Endothelial cell (in vitro differentiated cells): ENCODE measurements around the gene SPG21. TPM values are rescaled to one million over a fixed set of nuclear protein-coding genes. Genes with fewer than 3 reads are reported as not detected.

Source experiments
- DNase-seq: peaks from one replicate; pipeline ENCODE4 v3.0.0; 2021; ENCODE audit warnings: low spot score
- H3K27ac Mint-ChIP-seq: one replicate; pipeline ENCODE4 v1.8.0; 2021; ENCODE audit warnings: mixed read lengths, inconsistent platforms; ENCODE audit not compliant: unreplicated experiment
- H3K27me3 Mint-ChIP-seq: one replicate; pipeline ENCODE4 v1.8.0; 2021; ENCODE audit warnings: mild to moderate bottlenecking, moderate library complexity, mixed read lengths, inconsistent platforms; ENCODE audit not compliant: unreplicated experiment
- H3K36me3 Mint-ChIP-seq: one replicate; pipeline ENCODE4 v1.8.0; 2021; ENCODE audit warnings: mild to moderate bottlenecking, low read depth, mixed read lengths, inconsistent platforms; ENCODE audit not compliant: unreplicated experiment
- H3K4me1 Mint-ChIP-seq: one replicate; pipeline ENCODE4 v1.8.0; 2021; ENCODE audit warnings: mild to moderate bottlenecking, mixed read lengths, inconsistent platforms; ENCODE audit not compliant: unreplicated experiment
- H3K4me3 Mint-ChIP-seq: one replicate; pipeline ENCODE4 v1.8.0; 2021; ENCODE audit warnings: mild to moderate bottlenecking, mixed read lengths, inconsistent platforms; ENCODE audit not compliant: unreplicated experiment
- H3K9me3 Mint-ChIP-seq: one replicate; pipeline ENCODE4 v1.8.0; 2021; ENCODE audit warnings: mixed read lengths, inconsistent platforms; ENCODE audit not compliant: unreplicated experiment
- CTCF ChIP-seq: fragments of 200-600 bp; sonication (generic); IDR thresholded peaks from one replicate; pipeline ENCODE4 v1.5.0; 2021; ENCODE audit warnings: antibody characterized with exemption; ENCODE audit not compliant: unreplicated experiment
- total RNA-seq: library from RNA; stranded (reverse); fragmentation: NEBNext Ultra II Directional; extraction: Animal tissue kit (Norgen Biotek cat#: 25700); gene quantifications from one replicate; pipeline ENCODE4 v1.2.1, GENCODE V29; 2021; ENCODE audit not compliant: unreplicated experiment

SPG21 gene
- total RNA-seq, 1 donor from 2014 or later, result 59.9 TPM

DNA sequence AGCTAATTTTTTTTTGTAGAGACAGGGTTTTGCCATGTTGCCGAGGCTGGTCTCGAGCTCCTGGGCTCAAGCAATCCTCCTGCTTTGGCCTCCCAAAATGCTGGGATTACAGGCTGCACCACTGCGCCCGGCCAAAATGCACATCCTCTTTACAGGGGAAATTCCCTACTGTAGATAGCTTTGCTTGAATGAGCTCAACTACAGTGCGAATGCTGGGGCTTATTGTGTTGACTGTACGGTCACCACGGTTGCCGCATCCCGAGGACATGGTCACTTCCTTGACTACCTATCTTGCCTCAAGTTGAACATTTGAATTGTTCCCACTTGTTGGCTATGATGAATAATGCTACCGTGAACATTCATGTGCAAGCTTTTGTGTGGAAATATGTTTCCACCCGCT is 45.0 kb upstream of the SPG21 start:
- Mint-ChIP-seq H3K4me3 (no peak overlapping the region), H3K27ac (no peak overlapping the region), H3K4me1 (peaks cover 16% of the 10 kb centered on the region), H3K9me3 (no peaks in the 10 kb centered on the region), H3K27me3 (peaks cover 2% of the 10 kb centered on the region), H3K36me3 (no peaks in the 10 kb centered on the region)
- no peak for DNase-seq
- no peak for TF ChIP-seq CTCF

GRCh38 chr15:65033659-65034269 is 44.0 kb upstream of the SPG21 start:
- TF ChIP-seq CTCF, result no peak
- Mint-ChIP-seq H3K27ac (no peak overlapping the region), H3K9me3 (no peaks in the 10 kb centered on the region), H3K27me3 (peaks cover 2% of the 10 kb centered on the region), H3K36me3 (no peaks in the 10 kb centered on the region), H3K4me3 (no peak overlapping the region), H3K4me1 (peaks cover 16% of the 10 kb centered on the region)
- DNase-seq, result no peak

DNA sequence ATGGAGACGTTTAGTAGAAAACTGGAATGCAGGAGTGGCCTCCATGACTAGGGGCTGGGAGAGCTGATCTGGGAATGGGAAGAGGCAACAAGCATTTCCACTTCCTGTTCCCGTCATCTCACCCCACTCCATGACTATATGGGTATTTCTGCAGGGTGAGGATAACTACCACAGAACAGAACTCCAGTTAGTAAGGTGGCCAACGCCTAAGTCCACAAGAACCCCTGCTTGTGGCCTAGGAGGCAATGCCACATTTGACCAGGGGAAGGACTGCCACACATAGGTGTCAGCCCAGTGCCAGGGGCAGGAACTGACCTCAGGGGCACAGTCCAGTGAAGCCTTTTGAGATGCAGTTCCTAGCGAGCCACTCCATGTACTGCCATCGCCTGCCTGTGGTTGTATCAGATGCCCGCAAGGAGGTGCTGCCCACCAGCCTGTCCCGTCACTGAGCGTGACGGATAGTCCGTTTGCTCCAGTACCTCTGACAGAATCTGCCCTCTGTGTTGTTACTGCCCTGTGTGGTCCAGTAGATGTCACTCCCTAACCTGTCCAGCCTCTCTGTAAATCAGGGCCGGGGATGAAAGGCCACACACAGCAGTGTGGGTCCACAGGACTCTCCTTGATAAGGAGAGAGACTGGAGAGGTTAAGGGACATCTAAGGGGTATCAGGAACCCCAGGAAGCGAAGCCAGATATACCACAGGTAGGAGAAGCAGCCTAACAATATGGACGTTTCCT is 43.3 kb upstream of the SPG21 start:
- DNase-seq, result peak; percentile 77
- Mint-ChIP-seq H3K4me3 (no peak overlapping the region), H3K9me3 (no peaks in the 10 kb centered on the region), H3K4me1 (peaks cover 22% of the 10 kb centered on the region), H3K36me3 (no peaks in the 10 kb centered on the region), H3K27ac (peak overlapping the region; percentile 52), H3K27me3 (peaks cover 2% of the 10 kb centered on the region)
- peak; percentile 57 for TF ChIP-seq CTCF

- no peak for DNase-seq
- peaks cover 2% of the 10 kb centered on the region for H3K36me3 Mint-ChIP-seq
- H3K4me3 Mint-ChIP-seq, result peak overlapping the region; percentile 62
- no peaks in the 10 kb centered on the region for H3K9me3 Mint-ChIP-seq
- TF ChIP-seq CTCF, result no peak
- peaks cover 2% of the 10 kb centered on the region for H3K27me3 Mint-ChIP-seq
- H3K27ac Mint-ChIP-seq, result no peak overlapping the region
- H3K4me1 Mint-ChIP-seq, result peaks cover 24% of the 10 kb centered on the region
These were observed 40.1 kb upstream of the SPG21 start for GRCh38 chr15:65029736-65030208.
